ENCODE results near the gene SCN1A. TPM values are rescaled to one million over a fixed set of nuclear protein-coding genes. Genes with fewer than 3 reads are reported as not detected.

SCN1A gene
- total RNA-seq, 2 donors from 2014 or later, result not detected

DNA sequence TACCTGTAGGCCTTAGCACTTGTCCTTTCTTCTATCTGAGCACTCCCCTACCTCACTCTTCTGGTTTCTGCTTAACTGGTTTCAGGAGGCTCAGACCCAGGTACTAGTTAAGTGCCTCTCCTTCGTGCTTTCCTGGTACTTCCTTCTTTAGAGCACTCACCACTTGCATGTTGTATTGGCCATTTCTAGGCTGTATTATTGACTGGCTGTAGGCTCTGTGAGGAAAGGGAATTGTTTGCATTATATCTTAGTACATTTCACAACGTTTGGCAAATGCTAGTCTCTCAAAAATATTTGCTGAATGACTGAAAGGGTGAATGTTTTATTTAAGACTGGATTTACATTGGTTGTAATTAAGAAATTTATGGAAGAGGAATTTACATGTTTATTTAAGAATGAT, 36.0 kb upstream of the SCN1A start:
- DNase-seq (ENCODE audit: low spot score), result no peak
- H3K27ac ChIP-seq, result no peak overlapping the region
- H3K4me1 ChIP-seq (ENCODE audit: control insufficient read depth in 1 of 2, low read depth in 2 of 2), result no peaks in the 10 kb centered on the region
- no peaks in the 10 kb centered on the region for H3K9me3 ChIP-seq
- H3K4me3 ChIP-seq, result no peak overlapping the region
- ATAC-seq (ENCODE audit: insufficient number of reproducible peaks, low FRiP score, low read depth), result no peak
- TF ChIP-seq, protein P1, sequence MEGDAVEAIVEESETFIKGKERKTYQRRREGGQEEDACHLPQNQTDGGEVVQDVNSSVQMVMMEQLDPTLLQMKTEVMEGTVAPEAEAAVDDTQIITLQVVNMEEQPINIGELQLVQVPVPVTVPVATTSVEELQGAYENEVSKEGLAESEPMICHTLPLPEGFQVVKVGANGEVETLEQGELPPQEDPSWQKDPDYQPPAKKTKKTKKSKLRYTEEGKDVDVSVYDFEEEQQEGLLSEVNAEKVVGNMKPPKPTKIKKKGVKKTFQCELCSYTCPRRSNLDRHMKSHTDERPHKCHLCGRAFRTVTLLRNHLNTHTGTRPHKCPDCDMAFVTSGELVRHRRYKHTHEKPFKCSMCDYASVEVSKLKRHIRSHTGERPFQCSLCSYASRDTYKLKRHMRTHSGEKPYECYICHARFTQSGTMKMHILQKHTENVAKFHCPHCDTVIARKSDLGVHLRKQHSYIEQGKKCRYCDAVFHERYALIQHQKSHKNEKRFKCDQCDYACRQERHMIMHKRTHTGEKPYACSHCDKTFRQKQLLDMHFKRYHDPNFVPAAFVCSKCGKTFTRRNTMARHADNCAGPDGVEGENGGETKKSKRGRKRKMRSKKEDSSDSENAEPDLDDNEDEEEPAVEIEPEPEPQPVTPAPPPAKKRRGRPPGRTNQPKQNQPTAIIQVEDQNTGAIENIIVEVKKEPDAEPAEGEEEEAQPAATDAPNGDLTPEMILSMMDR (IDR thresholded peaks at IDR 0.05), result no peak
- H3K27me3 ChIP-seq (replicated peaks; ENCODE audit: insufficient read depth), result no peaks in the 10 kb centered on the region
- H3K36me3 ChIP-seq, result no peaks in the 10 kb centered on the region

DNA sequence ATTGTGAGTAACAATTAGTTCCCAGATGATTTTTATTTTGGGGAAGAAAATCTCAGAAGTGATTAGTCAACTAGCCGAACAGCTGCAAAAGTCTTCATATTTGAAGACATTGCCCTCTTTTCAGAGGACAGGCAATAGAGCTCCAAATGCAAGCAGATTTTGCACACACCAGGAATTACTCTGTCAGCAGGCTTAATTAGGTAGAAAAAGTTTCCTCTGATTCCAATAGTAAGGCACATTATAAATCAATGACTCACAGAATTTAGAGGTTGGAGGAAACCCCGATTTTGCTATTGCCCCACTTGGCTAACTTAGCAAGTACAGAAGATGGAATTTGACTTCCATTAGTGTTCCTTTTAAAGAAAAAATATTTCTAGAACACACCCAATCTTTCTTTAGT, 30.7 kb upstream of the SCN1A start:
- DNase-seq (ENCODE audit: low spot score) (no peak), ATAC-seq (ENCODE audit: insufficient number of reproducible peaks, low FRiP score, low read depth) (no peak)
- TF ChIP-seq, protein P1 (IDR thresholded peaks at IDR 0.05), result no peak
- no peak overlapping the region for H3K4me3 ChIP-seq
- no peaks in the 10 kb centered on the region for H3K27me3 ChIP-seq (replicated peaks; ENCODE audit: insufficient read depth)
- H3K36me3 ChIP-seq, result no peaks in the 10 kb centered on the region
- no peaks in the 10 kb centered on the region for H3K9me3 ChIP-seq
- H3K27ac ChIP-seq, result no peak overlapping the region
- no peaks in the 10 kb centered on the region for H3K4me1 ChIP-seq (ENCODE audit: control insufficient read depth in 1 of 2, low read depth in 2 of 2)

DNA sequence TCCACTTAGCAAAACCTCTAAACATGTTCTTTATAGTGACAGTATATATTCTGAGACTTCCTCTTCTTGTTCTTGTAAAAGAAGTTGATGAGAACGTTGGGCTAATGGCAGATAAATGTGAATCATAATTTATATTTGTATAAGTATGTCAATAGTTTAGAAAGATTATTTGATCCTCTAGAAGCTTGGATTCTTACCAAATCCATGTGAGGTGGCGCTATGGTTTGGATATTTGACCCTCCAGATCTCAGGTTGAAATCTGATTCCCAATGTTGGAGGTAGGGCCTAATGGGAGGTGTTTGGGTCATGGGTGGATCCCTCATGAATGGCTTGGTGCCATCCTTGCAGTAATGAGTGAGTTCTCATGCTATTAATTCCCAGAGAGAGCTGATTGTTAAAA, 29.8 kb upstream of the SCN1A start:
- ATAC-seq (ENCODE audit: insufficient number of reproducible peaks, low FRiP score, low read depth) (no peak), DNase-seq (ENCODE audit: low spot score) (no peak)
- H3K4me1 ChIP-seq (ENCODE audit: control insufficient read depth in 1 of 2, low read depth in 2 of 2), result no peaks in the 10 kb centered on the region
- H3K4me3 ChIP-seq, result no peak overlapping the region
- no peak overlapping the region for H3K27ac ChIP-seq
- H3K36me3 ChIP-seq, result no peaks in the 10 kb centered on the region
- H3K27me3 ChIP-seq (replicated peaks; ENCODE audit: insufficient read depth), result no peaks in the 10 kb centered on the region
- TF ChIP-seq, protein P1 (IDR thresholded peaks at IDR 0.05), result no peak
- H3K9me3 ChIP-seq, result no peaks in the 10 kb centered on the region

DNA sequence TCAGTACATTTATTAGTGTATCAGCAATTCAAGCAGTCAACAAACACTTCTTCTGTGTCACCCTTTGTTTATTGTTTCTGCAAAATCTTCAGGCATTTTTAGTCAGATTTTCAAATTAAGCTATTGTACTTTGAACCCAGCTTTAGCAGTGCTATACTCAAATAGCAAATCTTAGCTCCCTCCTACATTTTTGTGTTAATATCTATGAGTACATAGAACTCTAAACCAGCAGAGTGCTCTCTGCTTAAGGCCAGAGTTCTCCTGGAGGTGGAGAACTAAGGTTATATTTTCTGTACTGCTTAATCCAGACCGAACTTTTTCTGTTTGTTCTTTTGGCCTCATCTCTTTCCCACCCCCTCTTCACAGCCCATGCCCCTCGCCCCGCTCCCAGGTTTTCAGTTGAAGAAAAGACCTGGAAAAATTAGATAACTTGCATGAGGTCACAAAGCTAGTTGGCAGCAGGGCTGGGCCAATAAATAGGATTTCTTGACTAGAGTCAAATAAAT, 29.2 kb upstream of the SCN1A start:
- DNase-seq (ENCODE audit: low spot score), result no peak
- ATAC-seq (ENCODE audit: insufficient number of reproducible peaks, low FRiP score, low read depth), result no peak
- Histone ChIP-seq H3K9me3 (no peaks in the 10 kb centered on the region), H3K27me3 (replicated peaks; ENCODE audit: insufficient read depth) (no peaks in the 10 kb centered on the region), H3K27ac (no peak overlapping the region), H3K4me3 (no peak overlapping the region), H3K4me1 (ENCODE audit: control insufficient read depth in 1 of 2, low read depth in 2 of 2) (no peaks in the 10 kb centered on the region), H3K36me3 (no peaks in the 10 kb centered on the region)
- TF ChIP-seq, protein P1 (IDR thresholded peaks at IDR 0.05), result no peak

DNA sequence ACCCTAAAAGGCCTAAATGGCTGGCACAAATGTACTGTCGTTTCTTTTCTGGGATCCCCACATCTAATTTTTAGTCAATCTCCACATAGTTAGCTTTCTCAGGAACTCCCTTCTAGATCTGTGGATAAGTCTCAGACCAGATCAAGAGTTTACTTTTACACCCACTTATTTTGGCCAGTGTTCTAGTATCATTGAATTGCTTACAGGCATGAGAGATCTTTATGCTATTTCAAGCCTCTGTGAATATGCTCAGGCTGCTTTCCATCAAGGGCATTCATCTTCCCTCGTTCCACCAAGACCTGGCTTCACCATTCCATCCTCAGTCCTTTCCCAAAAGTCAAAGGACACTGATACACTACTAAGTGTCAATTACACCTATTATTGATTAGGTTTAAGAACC, 27.8 kb upstream of the SCN1A start:
- Histone ChIP-seq H3K9me3 (no peaks in the 10 kb centered on the region), H3K27ac (no peak overlapping the region), H3K36me3 (no peaks in the 10 kb centered on the region), H3K4me3 (no peak overlapping the region), H3K4me1 (ENCODE audit: control insufficient read depth in 1 of 2, low read depth in 2 of 2) (no peaks in the 10 kb centered on the region), H3K27me3 (replicated peaks; ENCODE audit: insufficient read depth) (no peaks in the 10 kb centered on the region)
- ATAC-seq (ENCODE audit: insufficient number of reproducible peaks, low FRiP score, low read depth), result no peak
- TF ChIP-seq, protein P1 (IDR thresholded peaks at IDR 0.05), result no peak
- no peak for DNase-seq (ENCODE audit: low spot score)

All from thoracic aorta (tissue), 2 donors.